Left lobe of liver (tissue), 2 donors: ENCODE data around the gene FBXO22. TPM values are rescaled to one million over a fixed set of nuclear protein-coding genes. Genes with fewer than 3 reads are reported as not detected.
"Not testable (repeated sequence)": the region's sequence is repeated elsewhere in the genome, so short reads cannot be mapped to it uniquely, and the experiment has no call there.

Source experiments
- ATAC-seq: fragments of 200-7000 bp; cut with Tn5 transposase; one replicate; pipeline ENCODE4 v1.9.1; 2020; ENCODE audit warnings: mild to moderate bottlenecking, moderate library complexity
- DNase-seq: peaks from one replicate; pipeline ENCODE4 v3.0.0-alpha.2; 2020; ENCODE audit warnings: low spot score
- total RNA-seq: library from RNA; stranded (reverse); gene quantifications from one replicate; pipeline ENCODE4 v1.2.1, GENCODE V29; 2021
- donor health status: DM: no; HTN: no; CAD: no; lungs with moderate emphysema.
- donor health status: DM: no; HTN: yes; CAD: no.

Gene FBXO22
- total RNA-seq, 1 donor from 2014 or later = 30.6 TPM

- DNase-seq = no peak
- ATAC-seq = no peak
Observed at GRCh38 chr15:75966073-75966472, 62.4 kb downstream of the FBXO22 start.

DNA sequence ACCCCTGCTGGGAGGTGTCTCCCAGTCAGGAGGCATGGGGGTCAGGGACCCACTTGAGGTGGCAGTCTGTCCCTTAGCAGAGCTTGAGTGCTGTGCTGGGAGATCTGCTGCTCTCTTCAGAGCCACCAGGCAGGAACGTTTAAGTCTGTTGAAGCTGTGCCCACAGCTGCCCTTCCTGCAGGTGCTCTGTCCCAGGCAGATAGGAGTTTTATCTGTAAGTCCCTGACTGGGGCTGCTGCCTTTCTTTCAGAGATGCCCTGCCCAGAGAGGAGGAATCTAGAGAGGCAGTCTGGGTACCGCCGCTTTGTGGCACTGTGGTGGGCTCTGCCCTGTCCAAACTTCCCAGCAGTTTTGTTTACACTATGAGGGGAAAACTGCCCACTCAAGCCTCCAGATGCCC, 73.1 kb downstream of the FBXO22 start:
- not testable (repeated sequence) for DNase-seq

DNA sequence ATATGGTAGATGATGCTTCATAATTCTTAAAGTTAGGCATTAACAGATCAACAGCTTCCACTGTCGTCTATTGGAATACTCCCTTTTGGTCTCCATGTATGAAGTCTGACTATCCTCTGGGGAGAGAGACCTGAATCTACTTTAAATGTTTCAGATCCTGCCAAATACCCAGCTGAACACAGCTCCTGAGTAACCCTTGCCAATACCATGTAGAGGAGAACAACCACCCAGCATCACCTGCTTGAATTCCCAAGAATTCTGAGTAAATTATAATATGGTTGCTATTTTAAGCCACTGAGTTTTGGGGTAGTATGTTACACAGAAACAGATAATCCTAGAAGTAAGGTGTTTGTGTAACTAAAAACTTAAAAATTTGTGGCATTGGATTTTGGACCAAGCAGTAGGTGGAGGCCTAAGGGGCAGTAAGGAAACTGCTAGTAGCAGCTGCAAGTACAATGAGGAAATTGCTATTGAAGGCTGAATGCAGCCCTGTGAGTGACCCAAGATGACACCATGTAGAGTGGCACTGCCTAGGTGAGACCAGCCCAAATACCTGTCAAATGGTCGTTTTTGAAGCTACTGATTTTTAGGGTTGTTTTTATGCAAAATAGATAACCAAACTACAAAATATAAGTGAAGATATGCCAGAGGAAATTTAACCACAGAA, 77.6 kb downstream of the FBXO22 start:
- DNase-seq (no peak), ATAC-seq (no peak)

More for the DNA sequence above, 73.1 kb downstream of the FBXO22 start:
- ATAC-seq = not testable (repeated sequence)

DNA sequence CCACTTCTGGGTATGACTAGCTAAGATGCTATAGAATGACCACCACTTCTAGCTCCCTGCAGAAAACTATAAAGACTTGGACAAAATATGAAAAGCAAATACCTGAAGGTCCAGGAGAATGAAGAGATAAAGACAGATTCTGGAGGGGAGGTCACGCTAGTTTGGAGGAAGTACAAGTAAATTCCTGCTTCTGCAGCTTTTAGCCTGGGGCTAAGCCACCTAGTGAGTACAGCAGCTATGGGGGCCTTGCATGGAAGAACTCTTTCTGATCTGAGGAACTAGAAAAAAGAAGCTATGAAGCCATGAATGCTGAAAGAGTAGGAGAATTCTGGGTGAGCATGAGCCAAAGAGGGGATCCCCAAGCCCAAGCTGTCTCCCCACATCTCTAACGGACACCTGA, 78.8 kb downstream of the FBXO22 start:
- DNase-seq = no peak
- no peak for ATAC-seq

DNA sequence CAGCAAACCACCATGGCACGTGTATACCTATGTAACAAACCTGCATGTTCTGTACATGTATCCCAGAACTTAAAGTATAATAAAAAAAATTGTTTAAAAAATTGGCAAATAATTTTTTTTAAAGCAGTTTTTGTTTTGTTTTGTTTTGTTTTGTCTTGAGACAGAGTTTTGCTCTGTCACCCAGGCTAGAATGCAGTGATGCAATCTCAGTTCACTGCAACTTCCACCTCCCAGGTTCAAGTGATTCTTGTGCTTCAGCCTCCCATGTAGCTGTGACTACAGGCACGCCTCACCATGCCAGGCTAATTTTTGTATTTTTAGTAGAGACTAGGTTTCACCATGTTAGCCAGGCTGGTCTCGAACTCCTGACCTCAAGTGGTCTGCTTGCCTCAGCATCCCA, 81.0 kb downstream of the FBXO22 start:
- ATAC-seq, DNase-seq: not testable (repeated sequence)

DNA sequence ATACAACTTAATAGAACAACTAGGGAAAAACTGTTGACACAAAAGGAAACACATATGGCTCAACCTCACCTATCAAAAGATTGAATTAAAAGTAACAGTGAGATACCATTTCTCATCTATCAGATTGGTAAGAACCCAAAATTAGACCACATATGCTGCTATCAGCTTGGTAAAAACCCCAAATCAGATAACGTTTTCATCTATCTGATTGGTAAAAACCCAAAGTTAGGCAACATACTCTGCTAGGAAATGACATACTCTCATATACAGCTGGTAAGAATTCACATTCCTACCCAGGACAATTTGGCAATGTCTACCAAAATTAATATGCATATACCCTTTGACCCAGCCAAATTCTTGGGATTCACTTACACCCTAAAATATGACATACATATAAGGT, 82.3 kb downstream of the FBXO22 start:
- no peak for ATAC-seq
- DNase-seq = no peak

GRCh38 chr15:75989045-75989444, 85.4 kb downstream of the FBXO22 start:
- no peak for ATAC-seq
- no peak for DNase-seq

GRCh38 chr15:75989875-75990274, 86.2 kb downstream of the FBXO22 start:
- ATAC-seq = no peak
- DNase-seq = no peak

Other genes starting within 250 kb of the FBXO22 start
- gene CSPG4, start 191.0 kb upstream of the FBXO22 start, total RNA-seq = 0.23 TPM
- 2.2 TPM for gene UBE2Q2, start 60.4 kb upstream of the FBXO22 start, total RNA-seq
- gene NRG4, start 108.5 kb downstream of the FBXO22 start, total RNA-seq = 3.2 TPM
- gene TMEM266, start 156.1 kb downstream of the FBXO22 start, total RNA-seq = not detected